Lung (tissue), 12 donors: ENCODE measurements around the gene PACS1. TPM values are rescaled to one million over a fixed set of nuclear protein-coding genes. Genes with fewer than 3 reads are reported as not detected.

Source experiments
- ATAC-seq: fragments of 200-7000 bp; cut with Tn5 transposase; one replicate; pipeline ENCODE4 v1.9.1; 2020; ENCODE audit warnings: moderate number of reproducible peaks; ENCODE audit not compliant: insufficient read depth, low FRiP score
- DNase-seq, 3 donors: peaks; one replicate each; pipeline ENCODE4 v3.0.0-alpha.2; 2013 to 2017
- H3K27ac ChIP-seq, 2 donors: one replicate each; pipeline ENCODE4 v1.5.1; 2013; ENCODE audit warnings: mild to moderate bottlenecking in 2 of 2, moderate library complexity in 2 of 2, control low read depth in 1 of 2, inconsistent platforms in 1 of 2, low read depth in 1 of 2, low read length in 1 of 2
- H3K27me3 ChIP-seq, 3 donors: one replicate each; pipeline ENCODE4 v1.5.1; 2013; ENCODE audit warnings: low read length in 2 of 3; ENCODE audit not compliant: control insufficient read depth in 3 of 3, insufficient read depth in 3 of 3
- H3K36me3 ChIP-seq, 4 donors: one replicate each; pipeline ENCODE4 v1.5.1; 2013; ENCODE audit warnings: low read length in 4 of 4, mild to moderate bottlenecking in 1 of 4, moderate library complexity in 1 of 4; ENCODE audit not compliant: control insufficient read depth in 4 of 4, insufficient read depth in 4 of 4
- H3K4me1 ChIP-seq, 5 donors: one replicate each; pipeline ENCODE4 v1.5.1; 2013; ENCODE audit warnings: low read length in 5 of 5, mild to moderate bottlenecking in 2 of 5, moderate library complexity in 1 of 5; ENCODE audit not compliant: control insufficient read depth in 5 of 5, insufficient read depth in 5 of 5
- H3K4me3 ChIP-seq: one replicate; pipeline ENCODE4 v1.5.1; 2013; ENCODE audit warnings: mild to moderate bottlenecking, control low read depth, moderate library complexity
- H3K9ac ChIP-seq, 2 donors: one replicate each; pipeline ENCODE4 v1.5.1; 2013; ENCODE audit warnings: low read length in 2 of 2, control low read depth in 1 of 2; ENCODE audit not compliant: insufficient read depth in 1 of 2
- H3K9me3 ChIP-seq, 4 donors: one replicate each; pipeline ENCODE4 v1.5.1; 2013; ENCODE audit warnings: low read length in 3 of 4, mild to moderate bottlenecking in 1 of 4, moderate library complexity in 1 of 4; ENCODE audit not compliant: control insufficient read depth in 4 of 4, insufficient read depth in 3 of 4
- CTCF ChIP-seq: IDR thresholded peaks from 2 replicates; pipeline ENCODE4 v1.5.1; 2012; ENCODE audit warnings: mild to moderate bottlenecking; ENCODE audit errors: control extremely low read depth, extremely low read depth
- WGBS, 2 donors: extraction: QIAGEN DNeasy Blood & Tissue Kit; methylation state at CpG; one replicate each; pipeline ENCODE4 v1.1.7; 2013; 5-methylcytosine and 5-hydroxymethylcytosine counted together
- polyA plus RNA-seq, 2 donors: library from polyadenylated mRNA; stranded (reverse); fragments of 200-250 nt; gene quantifications; one replicate each; pipeline ENCODE4 v1.2.1, GENCODE V29; 2013
- total RNA-seq, 2 donors: library from RNA; depleted of rRNA in 1 of 2; stranded (reverse); fragments of >200 nt in 1 of 2; gene quantifications; one replicate each; pipeline ENCODE4 v1.2.1, GENCODE V29; 2014 to 2021
- donor health status: control.
- donor health status: control.
- donor health status: Bipolar disorder and iron deficiency.
- donor health status: healthy.
- donor health status: DM: yes; HTN: yes; CAD: no.

Gene PACS1
- total and polyA plus RNA-seq, 4 donors, result 22.2 to 48.8 (median 34.7) TPM

GRCh38 chr11:66194391-66194790, 124.3 kb downstream of the PACS1 start:
- H3K27ac ChIP-seq, result no peak overlapping the region
- peaks cover 4 to 12% (median 8%) of the 10 kb centered on the region in 4 donors for H3K36me3 ChIP-seq
- H3K4me3 ChIP-seq, result no peak overlapping the region
- DNase-seq (no peak), ATAC-seq (no peak)
- peaks cover 0 to 3% (median 0%) of the 10 kb centered on the region in 4 donors for H3K9me3 ChIP-seq
- H3K27me3 ChIP-seq, result no peaks in the 10 kb centered on the region
- no peak overlapping the region for H3K9ac ChIP-seq
- 98 to 100% methylated on average over 1 of the region's 1 CpG for WGBS, 2 donors
- H3K4me1 ChIP-seq, result peaks cover 0 to 4% (median 0%) of the 10 kb centered on the region in 5 donors
- TF ChIP-seq CTCF, result no peak

GRCh38 chr11:66195867-66196266, 125.8 kb downstream of the PACS1 start:
- ATAC-seq, result no peak
- H3K27ac ChIP-seq, result no peak overlapping the region
- TF ChIP-seq CTCF, result no peak
- peaks cover 0 to 5% (median 0%) of the 10 kb centered on the region in 4 donors for H3K9me3 ChIP-seq
- H3K27me3 ChIP-seq, result no peaks in the 10 kb centered on the region
- H3K36me3 ChIP-seq, result peaks cover 4 to 15% (median 8%) of the 10 kb centered on the region in 4 donors
- H3K4me3 ChIP-seq, result no peak overlapping the region
- DNase-seq, result no peak
- peaks cover 0 to 4% (median 0%) of the 10 kb centered on the region in 5 donors for H3K4me1 ChIP-seq
- no peak overlapping the region for H3K9ac ChIP-seq
- WGBS, 2 donors, result 62 to 87% methylated on average over 2 of the region's 2 CpGs

- Histone ChIP-seq H3K36me3 (peaks cover 0 to 3% (median 1%) of the 10 kb centered on the region in 4 donors), H3K4me1 (no peaks in the 10 kb centered on the region), H3K9me3 (peaks cover 0 to 11% (median 0%) of the 10 kb centered on the region in 4 donors), H3K27me3 (no peaks in the 10 kb centered on the region), H3K4me3 (no peak overlapping the region), H3K9ac (no peak overlapping the region), H3K27ac (no peak overlapping the region)
- TF ChIP-seq CTCF, result no peak
- ATAC-seq (no peak), DNase-seq (no peak)
- 94 to 99% methylated on average over 3 of the region's 3 CpGs for WGBS, 2 donors
Observed at GRCh38 chr11:66203847-66204246, 133.8 kb downstream of the PACS1 start.

GRCh38 chr11:66204412-66204811, 134.3 kb downstream of the PACS1 start:
- Histone ChIP-seq H3K4me3 (no peak overlapping the region), H3K9ac (no peak overlapping the region), H3K27me3 (no peaks in the 10 kb centered on the region), H3K4me1 (no peaks in the 10 kb centered on the region), H3K36me3 (peaks cover 0 to 3% (median 1%) of the 10 kb centered on the region in 4 donors), H3K9me3 (peaks cover 0 to 11% (median 0%) of the 10 kb centered on the region in 4 donors), H3K27ac (no peak overlapping the region)
- TF ChIP-seq CTCF, result no peak
- DNase-seq, result no peak
- ATAC-seq, result no peak
- 96 to 98% methylated on average over 3 of the region's 3 CpGs for WGBS, 2 donors
